Measurements from ENCODE around the gene VCAN. TPM values are rescaled to one million over a fixed set of nuclear protein-coding genes. Genes with fewer than 3 reads are reported as not detected.
A peak's percentile ranks its signal among the peaks of the same experiment; 100 is the strongest.

The VCAN gene
- total RNA-seq, 2 donors from 2014 or later = 453 to 516 TPM

DNA sequence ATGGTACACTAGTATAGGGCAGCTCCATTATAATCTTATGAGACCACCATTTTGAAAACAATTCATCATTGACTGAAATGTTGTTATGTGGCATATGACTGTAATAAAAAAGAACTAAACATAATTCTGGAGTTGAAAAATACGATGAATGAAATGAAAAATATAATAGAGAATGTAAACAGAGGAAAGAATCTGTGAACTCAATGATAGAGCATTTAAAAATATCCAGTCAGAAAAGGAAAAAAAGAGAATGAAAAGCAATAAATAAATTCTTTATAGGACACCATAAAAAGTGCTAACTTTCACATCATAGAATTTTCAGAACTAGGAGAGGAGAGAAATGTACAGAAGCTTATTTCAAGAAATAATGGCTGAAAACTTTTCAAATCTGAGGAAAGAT, 17.6 kb upstream of the VCAN start:
- no peak for DNase-seq (ENCODE audit: low spot score)
- intact Hi-C loops (cut with DNase I) = no loop called here

DNA sequence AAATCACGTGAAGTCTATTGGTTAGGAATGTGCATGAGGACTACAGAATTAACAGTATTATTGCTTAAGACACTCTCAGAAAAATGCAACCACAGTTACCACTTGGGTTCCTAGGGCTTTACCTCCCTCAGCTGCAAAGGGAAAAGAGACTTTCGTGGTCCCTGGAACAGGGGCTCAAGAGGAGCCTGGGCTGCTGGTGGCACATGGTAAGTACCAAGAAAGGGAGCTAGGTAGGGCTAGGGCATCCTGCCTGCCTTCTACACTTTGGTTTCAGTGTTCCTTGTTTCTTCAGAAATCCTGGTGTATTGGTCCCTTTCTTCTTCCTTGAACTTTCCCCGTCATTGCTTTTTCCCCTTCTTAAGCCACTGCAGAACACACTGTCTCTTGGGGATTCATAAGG, 7.3 kb upstream of the VCAN start:
- intact Hi-C loops (cut with DNase I) = no loop called here
- no peak for DNase-seq (ENCODE audit: low spot score)

DNA sequence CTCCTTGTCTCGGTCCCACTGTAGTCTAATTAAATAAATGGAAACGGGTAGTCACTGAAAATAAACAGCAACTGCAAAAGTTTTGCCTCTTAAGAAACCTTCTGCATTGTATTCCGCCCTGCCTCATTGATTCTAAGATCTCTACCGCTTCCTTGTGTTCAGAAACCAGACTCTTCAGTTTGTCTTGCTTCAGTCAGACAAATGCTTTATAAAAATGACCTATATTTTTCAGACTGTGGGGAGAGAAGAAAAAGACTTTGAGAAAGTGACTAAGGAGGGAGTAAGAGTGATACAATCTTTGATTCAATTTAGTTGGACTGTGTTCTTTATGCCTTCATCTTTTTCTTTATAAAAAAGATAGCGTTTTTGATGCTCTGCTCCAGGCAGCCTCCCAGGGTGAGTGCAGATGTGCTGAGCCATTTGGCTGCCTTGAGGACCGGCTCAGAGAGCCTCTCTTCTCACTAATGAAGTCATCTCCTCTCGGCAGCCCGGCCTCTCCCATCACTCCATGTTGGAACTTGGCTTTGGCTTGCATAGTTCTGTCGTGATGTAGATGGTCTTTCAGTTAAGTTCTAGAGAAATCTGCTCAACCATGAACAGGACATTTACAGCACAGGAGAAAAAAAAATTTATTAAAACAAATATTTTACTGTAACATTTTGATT, 4.0 kb upstream of the VCAN start:
- intact Hi-C loops (cut with DNase I) = no loop called here
- peak; percentile 86 for DNase-seq (ENCODE audit: low spot score)

DNA sequence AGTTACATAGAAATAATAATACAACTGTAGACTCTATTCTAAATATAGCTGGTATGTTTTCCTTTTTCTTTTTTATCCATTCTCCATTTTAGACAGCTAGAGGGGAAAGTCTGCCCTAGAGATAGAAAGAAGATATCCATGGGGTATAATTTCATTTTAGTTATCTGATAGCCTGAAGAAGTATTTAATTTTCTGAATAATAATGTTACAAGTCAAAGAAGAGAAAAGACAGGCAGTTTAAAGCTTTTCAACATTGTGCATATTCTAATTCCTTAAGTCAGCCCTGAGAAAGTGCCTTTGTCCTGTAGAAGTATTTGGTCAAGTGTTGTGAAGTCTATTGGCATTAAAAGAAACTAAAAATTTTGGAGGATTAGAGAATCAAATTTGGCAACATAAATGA, 2.5 kb upstream of the VCAN start:
- DNase-seq (ENCODE audit: low spot score) = no peak
- intact Hi-C loops (cut with DNase I) = no loop called here

DNA sequence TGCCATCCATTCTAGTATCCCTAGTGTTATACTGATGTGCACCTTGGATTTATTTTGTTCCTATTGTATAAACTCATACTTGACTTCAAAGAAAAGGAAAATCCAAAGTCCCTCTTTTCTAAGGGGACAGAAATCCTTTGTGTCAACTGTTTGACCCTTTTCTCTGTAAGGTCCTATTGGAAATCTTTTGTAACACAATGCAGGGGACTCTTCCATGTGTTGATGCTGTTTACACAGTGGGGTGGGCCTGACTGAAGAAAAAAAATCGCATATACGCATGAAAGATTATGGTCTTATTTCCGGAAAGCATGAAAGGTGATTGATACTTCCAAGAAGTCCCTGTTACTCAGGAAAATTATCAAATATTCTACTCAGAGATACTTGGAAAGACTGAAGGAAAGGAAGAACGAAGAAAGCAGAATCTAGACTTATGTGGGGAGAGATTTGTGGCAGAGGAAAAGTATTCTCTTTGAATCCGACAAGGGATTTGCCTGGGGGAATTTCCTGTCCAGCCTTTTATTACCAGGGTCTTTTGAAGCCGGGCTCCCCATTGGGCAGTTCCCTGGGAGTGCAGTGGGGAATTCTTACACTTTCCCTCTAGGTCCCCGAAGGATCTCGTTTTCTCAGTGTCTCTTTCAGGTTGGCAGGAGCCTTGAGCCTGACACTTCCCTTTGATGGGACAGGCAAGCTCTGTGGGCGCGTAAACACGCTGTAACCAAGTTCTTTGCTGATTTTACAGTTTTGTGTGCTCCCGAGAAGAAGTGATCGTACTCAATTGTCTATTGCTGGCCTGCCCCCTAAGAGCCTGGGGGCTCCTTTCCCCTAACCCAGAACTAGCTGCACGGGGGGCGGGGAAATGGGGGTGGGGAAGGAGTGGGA, 779 bp upstream of the VCAN start:
- intact Hi-C loops (cut with DNase I) = loop anchor here (5.0 to 10.0 kb wide), 3 partner anchors 398 to 1116 kb away; no protein-coding TSS in a partner anchor
- DNase-seq (ENCODE audit: low spot score) = no peak

DNA sequence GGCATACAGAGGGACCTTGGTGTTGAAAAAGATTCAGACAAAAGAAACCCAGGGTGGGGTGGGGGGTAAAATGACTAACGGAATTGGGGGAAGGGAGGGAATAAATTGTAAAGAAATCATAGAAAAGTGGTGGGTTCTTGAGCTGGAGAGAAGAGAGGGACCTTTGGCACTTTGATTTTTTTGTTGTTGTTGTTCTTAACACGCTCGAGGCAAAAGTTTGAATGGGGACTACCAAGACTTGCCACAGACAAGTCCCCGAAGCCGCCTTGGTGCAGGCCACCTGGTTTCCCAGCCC, 616 bp downstream of the VCAN start:
- DNase-seq (ENCODE audit: low spot score) = no peak

DNA sequence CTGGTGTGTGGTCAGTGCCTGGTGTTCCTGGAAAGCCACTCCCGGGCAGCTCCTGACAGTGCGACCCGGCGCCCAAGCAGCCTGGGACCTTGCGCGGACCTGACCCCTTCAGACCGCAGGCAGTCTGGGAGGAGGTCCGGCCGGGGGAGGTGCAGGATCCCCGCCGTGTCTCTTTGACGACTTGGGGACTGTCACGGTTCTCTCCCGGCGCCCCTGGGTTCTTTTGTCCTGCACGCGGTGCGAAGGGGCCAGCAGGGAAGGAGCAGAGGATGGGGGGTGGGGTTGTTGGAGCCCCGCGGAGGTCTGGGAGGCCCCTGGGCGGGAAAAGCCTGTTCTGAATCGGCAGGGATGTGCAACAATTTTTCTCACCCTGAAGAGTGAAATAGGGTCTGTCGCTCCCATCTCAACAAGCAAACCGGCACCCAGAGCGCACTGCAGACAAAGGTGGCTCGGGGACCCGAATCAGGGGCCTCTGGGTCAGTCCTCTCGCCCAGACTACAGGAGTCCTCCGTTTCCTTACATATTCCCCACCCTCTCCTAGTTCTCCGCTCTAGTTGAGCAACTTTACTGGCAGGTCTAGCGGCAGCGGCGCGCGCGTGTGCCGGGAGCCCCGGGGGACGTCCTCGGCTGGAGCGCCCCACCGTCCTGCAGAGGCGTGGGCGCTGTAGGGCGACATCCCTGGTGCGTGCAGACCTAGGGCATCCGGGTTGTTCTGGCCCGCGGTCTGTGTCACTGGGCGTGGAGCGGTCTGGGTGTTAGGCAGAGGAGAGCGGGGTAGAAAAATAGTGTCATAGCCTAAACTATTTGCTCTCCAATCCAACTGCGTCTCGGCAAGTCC, 1.2 kb downstream of the VCAN start:
- intact Hi-C loops (cut with DNase I) = loop anchor here (5.0 to 10.0 kb wide), 3 partner anchors 400 to 1118 kb away; no protein-coding TSS in a partner anchor
- peak; percentile 91 for DNase-seq (ENCODE audit: low spot score)

More for the DNA sequence above, 616 bp downstream of the VCAN start:
- intact Hi-C loops (cut with DNase I) = loop anchor here (5.0 to 10.0 kb wide), 3 partner anchors 400 to 1117 kb away; no protein-coding TSS in a partner anchor

DNA sequence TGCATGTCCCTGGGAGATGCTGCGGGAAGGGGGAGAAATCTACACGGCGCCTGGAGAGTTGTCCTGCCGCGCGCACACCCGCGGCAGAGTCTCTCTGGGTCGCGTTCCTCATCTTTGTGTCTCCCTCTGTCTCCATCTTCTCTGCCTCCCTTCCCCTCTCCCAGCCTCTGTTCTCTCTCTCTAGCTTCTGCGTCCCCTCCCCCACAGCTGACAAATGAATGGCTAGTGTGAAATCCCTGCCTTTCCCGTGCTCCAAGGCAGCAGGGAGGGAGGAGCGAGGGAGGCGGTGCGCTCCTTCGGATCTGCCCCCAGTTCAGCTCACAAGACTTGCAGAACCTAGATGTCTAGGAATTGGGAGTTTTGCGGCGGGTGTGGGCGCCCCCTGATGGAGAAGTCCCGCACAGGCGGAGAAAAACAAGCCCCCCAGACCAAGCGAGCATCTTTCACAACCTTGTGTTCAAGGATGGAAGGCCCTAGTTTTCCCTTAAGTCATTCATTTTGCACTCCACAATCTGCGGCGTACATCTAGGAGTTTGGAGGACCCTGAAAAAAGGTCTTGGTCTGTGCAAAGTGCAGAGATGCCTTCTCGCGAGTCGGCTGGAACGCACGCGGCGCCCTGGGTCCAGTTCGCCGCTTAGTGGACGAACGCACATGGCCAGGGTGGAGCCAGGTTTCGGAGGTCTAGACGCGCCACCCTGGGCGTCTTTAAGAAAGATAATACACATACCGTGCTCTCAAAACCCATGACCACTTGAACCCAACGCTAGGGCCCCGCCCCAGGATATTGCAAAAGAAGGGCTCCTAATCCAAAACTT, 2.0 kb downstream of the VCAN start:
- intact Hi-C loops (cut with DNase I) = loop anchor here (5.0 to 10.0 kb wide), 3 partner anchors 401 to 1119 kb away; no protein-coding TSS in a partner anchor
- DNase-seq (ENCODE audit: low spot score) = peak; percentile 98

DNA sequence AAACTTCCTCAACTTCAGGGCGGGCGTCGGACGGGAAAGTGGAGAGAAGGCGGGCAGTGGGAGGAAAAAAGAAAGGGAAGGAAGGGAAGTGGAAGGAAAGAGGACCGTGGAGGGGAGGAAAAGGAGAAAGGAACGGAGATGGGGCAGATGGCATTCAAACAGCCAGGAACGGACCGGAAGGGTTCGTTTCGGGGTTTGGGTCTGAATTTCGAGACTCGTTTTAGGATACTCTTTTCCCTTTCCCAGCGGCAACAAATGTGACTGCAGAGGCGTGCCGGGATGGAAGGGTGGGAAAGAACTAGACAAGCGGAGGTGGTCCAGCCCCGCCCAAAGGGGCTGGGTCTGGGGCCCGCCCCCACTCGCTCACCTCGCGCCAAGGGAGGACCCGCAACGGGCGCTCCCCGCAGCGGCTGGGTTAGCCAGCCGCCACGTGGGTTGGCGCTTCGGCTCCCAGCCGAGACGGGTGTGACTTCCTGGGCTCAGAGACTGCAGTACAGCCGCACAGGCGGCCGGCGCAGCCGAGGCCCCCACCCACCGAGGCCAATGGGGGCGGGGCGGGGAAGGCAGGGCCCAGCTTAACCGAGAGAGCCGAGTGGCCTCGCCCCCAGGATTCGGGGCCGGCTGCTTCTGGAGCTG, 2.7 kb downstream of the VCAN start:
- intact Hi-C loops (cut with DNase I) = loop anchor here (5.0 to 10.0 kb wide), 3 partner anchors 402 to 1119 kb away; no protein-coding TSS in a partner anchor
- DNase-seq (ENCODE audit: low spot score) = peak; percentile 96

DNA sequence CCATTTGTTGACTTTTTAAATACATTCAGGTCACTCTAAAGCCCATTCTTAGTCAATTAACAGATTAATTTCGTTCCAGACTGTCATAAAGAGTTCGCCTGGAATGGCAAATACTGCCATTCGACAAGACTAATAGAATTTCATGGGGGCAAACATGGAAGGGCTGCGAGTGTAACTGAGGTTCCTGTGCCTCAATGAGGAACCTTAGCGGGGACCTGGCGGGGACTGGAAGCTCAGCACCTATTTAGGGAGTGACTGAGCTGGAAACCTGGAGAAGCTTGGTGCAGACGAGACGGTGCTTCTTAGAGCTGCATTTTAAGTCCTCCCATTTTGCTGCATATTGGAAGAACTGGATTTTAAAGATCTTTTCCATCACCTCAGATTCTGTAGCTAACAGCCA, 3.4 kb downstream of the VCAN start:
- DNase-seq (ENCODE audit: low spot score) = no peak
- intact Hi-C loops (cut with DNase I) = loop anchor here (5.0 to 10.0 kb wide), 3 partner anchors 403 to 1120 kb away; no protein-coding TSS in a partner anchor

DNA sequence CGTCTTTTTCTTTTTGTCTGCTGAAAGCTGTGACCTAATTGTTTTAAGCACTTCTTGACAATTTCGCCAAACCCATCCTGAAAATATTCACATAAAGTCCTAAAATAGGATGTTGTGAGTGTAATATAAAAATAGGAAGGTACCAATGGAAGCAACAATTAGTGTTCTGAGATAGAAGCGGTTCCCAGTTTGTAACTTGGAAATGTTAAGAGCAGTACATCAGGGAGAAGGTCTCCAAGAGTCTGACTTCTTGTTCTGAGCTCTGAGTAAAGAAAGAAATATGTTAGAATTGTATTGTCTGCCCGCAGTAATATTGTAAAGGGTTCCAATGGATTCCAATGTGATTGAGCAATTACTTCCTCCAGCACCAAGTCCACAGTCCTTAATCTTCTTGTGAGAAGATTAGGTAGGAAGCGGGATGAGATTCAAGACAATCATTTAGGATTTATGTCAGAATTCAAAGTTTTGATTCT, 3.9 kb downstream of the VCAN start:
- DNase-seq (ENCODE audit: low spot score) = no peak
- intact Hi-C loops (cut with DNase I) = loop anchor here in 1 of 2 donors (10.0 kb wide), 2 partner anchors 831 to 1121 kb away; no protein-coding TSS in a partner anchor

DNA sequence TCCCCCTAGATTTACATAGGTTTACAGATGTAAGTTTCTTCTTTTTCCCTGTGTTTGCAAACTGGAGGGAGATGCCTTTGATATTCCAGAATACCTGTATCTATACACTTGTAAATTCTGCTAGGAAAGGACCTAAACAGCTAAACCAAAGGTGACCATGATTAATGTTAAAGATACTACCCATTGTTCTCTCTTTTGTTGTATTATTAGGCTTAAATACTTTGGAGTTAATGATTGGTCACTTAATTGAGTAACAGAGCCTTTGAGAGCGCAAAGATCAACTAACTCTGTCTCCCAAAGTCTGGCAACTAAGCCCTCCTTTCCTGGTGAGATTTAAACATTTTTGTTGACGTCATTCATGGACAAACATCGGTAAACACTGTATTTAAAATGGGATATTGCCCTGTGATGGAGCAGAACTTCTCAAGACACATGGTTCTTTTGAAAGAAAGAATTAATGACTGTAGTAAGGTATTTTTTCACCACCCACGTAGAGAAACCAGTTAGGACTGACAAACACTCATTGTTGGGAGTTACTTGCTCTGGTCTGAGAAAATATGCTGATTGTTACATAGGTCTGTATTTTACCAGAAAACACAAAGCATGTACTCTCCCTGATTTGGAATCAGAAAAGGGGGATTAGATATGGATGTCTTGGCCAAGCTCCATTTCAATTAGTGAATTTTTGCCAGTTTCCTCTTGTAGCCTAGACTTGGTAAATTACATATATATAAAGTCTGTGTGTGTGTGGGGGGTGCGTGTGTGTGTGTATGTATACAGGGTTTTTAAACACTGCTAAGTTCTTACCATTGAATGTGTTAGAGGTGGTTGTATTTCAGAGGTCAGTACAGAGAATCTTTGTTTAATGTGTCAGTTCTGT, 4.6 kb downstream of the VCAN start:
- no peak for DNase-seq (ENCODE audit: low spot score)
- intact Hi-C loops (cut with DNase I) = loop anchor here in 1 of 2 donors (10.0 kb wide), 2 partner anchors 831 to 1121 kb away; no protein-coding TSS in a partner anchor

DNA sequence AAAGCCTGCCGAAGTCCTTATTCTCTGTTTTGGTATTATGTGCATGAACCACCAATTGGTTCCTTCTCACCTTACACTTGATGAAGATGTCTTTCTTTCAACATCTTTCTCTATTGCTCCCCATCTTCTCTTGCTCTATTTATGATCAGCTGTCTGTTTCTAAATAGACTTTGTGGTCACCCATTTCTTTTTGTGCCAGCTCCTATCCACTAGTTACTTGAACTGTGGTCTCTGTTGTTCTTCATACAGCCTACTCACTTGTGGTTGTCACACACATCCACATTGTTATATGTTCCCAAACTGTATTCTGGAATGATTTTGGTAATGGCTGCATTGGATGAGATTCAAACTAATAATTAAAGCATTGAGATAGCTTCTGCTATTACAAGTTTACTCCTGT, 11.4 kb downstream of the VCAN start:
- no peak for DNase-seq (ENCODE audit: low spot score)
- intact Hi-C loops (cut with DNase I) = no loop called here

DNA sequence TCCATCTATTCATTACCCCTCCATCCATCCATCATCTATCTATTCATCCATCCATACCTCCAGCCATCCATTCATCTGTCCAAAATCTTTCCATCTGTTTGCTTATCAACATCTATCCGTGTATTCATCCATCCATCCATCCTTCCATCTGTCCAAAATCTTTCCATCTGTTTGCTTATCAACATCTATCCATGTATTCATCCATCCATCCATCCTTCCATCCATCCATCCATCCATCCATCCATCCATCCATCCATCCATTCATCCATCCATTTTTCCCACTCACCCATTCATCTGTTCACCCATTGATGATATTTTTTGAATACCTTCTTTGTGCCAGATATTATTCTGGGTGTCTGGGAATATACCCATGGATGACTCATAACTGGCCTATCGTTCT, 12.8 kb downstream of the VCAN start:
- intact Hi-C loops (cut with DNase I) = no loop called here
- no peak for DNase-seq (ENCODE audit: low spot score)

DNA sequence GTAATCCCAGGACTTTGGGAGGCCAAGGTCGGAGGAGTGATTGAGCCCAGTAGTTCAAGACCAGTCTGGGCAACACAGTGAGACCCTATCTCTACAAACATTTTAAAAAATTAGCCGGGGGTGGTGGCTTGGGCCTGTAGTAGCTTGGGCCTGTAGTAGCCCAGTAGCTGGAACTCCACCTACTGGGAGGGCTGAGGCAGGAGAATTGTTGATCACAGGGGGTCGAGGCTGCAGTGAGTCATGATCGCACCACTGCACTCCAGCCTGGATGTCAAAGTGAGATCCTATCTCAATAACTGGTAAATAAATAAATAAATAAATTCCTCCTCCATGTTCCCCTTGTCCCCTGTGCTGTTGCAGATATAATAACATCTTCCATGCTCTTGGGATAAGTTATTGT, 14.3 kb downstream of the VCAN start:
- intact Hi-C loops (cut with DNase I) = no loop called here
- DNase-seq (ENCODE audit: low spot score) = no peak

DNA sequence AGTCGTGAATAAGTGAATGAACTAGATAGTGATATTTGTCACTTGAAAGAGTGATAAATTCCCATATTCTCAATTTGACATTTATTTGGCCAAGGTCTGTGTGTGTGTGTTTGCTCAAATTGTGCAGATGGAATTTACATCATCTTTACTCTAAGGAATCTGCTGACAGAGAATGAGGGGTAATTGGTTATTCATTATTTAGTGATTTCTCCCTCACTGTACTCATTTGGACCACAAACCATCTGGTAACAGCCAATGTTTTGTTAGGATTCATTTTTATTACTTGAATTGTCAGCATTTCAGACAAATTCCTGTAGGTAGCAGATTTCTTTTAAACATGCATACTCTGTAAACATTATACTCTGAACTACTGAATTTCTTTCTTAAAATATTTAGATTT, 15.6 kb downstream of the VCAN start:
- intact Hi-C loops (cut with DNase I) = no loop called here

DNA sequence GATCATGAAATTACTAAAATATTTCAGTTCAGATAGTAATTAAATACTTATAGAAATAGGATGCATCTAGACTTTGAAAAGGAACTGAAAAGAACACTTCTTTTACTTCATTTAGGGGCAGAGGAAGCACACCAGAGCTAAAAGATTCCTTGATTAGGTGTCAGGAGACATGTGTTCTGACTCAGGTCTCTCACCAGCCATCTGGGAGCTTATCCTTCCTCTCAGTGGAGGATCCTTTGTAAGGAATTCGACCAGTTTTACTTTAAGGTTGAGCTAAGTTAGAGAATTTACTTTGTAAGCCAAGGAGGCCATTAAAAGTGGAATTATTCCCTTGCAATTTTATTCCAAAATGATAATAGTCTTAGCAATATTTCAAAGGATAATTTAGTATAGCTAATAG, 16.7 kb downstream of the VCAN start:
- no peak for DNase-seq (ENCODE audit: low spot score)
- intact Hi-C loops (cut with DNase I) = no loop called here

More for the DNA sequence above, 15.6 kb downstream of the VCAN start:
- no peak for DNase-seq (ENCODE audit: low spot score)

Measured in posterior vena cava (tissue), 2 donors.